Left renal cortex interstitium (tissue), 4 donors: ENCODE data around the gene ZNF292. TPM values are rescaled to one million over a fixed set of nuclear protein-coding genes. Genes with fewer than 3 reads are reported as not detected.
"Not testable (repeated sequence)": the region's sequence is repeated elsewhere in the genome, so short reads cannot be mapped to it uniquely, and the experiment has no call there.

Experiments
- DNase-seq, 4 donors: peaks; one replicate each; pipeline ENCODE4 v3.0.0-alpha.2; 2013; ENCODE audit warnings: low read depth in 4 of 4, low spot score in 2 of 4, missing footprints in 1 of 4
- polyA plus RNA-seq, 4 donors: library from polyadenylated mRNA; unstranded; fragments of 120-200 nt; gene quantifications; one replicate each; pipeline ENCODE4 v1.2.1, GENCODE V29; 2013; ENCODE audit not compliant: insufficient read length in 4 of 4

ZNF292 gene
- polyA plus RNA-seq, 4 donors: 31.6 to 46.1 (median 39.4) TPM

DNA sequence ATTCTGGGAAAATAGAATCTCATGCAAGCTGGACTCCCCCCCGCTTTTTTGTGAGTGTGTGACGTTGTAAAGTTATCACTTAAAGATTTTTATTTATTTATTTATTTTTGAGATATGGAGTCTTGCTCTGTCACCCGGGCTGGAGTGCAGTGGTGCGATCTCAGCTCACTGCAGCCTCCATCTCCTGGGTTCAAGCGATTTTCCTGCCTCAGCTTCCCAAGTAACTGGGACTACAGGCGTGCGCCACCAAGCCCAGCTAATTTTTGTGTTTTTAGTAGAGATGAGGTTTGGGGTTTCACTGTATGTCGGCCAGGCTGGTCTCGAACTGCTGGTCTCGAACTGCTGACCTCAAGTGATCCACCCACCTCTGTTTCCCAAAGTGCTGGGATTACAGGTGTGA is 2.2 kb downstream of the ZNF292 start:
- DNase-seq: not testable (repeated sequence)

DNA sequence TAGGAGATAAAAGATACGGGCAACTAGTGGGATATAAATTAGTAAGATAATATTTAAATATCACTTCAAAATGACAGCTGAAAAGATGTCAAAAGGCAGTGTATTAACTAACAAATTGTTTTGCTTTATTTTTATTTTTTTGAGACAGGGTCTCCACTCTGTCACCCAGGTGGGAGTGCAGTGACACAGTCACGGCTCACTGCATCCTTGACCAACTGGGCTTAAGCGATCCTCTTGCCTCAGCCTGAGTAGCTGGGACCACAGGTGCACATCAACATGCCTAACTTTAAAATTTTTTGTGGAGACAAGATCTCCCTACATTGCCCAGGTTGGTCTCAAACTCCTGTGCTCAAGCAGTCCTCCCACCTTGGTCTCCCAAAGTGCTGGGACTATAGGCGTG is 5.9 kb downstream of the ZNF292 start:
- DNase-seq: no peak

DNA sequence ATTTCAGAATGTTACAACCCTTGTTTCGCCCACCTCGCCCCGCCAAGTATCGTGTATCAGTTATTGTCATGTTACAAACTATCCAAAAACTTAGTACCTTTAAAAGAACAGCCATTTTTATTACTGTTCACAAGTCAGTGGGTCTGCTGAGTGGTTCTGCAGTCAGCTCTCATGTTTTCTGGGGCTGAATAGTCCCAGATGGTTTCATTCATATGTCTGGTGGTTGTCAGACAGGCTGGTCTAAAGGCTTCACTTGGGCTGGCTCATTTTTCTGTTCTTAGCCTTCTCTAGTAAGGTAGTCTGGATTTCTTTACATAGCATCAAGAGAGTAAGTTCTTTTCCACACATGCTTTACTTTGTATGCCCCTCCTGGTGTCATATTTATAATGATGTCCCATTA is 8.6 kb downstream of the ZNF292 start:
- no peak for DNase-seq

DNA sequence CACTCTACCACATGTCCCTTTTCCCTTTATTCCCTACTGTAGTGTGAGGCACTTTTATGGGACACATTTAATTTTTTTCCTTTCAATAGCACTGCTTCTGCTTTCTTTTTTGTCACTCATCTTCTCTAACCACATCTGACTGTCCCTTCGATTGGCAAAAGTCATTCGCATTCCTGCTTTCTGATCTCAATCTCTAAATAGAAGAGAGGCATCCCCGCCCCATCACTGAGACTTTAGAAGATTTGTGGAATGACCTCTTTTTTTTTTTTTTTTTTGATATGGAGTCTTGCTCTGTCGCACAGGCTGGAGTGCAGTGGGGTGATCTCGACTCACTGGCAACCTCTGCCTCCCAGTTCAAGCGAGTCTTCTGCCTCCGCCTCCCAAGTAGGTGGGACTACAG is 9.1 kb downstream of the ZNF292 start:
- no peak for DNase-seq

DNA sequence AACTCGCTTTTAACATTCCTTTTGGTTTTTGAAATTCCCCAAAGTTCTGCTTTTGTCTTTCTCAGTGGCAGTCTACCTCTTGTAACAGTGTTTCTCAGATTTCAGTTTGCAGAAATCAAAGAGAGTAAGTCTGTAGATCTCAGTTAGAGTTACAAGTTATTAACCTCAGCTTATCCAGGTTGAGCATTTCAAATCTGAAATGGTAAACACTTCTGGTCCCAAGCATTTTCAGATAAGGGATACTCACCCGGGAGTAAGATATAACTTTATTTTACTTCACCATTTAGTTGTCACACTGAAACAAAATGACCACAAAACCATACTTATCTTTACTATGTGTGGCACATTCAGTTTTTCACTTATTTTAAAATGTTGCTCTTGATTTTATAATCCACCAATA is 9.8 kb downstream of the ZNF292 start:
- DNase-seq: no peak

DNA sequence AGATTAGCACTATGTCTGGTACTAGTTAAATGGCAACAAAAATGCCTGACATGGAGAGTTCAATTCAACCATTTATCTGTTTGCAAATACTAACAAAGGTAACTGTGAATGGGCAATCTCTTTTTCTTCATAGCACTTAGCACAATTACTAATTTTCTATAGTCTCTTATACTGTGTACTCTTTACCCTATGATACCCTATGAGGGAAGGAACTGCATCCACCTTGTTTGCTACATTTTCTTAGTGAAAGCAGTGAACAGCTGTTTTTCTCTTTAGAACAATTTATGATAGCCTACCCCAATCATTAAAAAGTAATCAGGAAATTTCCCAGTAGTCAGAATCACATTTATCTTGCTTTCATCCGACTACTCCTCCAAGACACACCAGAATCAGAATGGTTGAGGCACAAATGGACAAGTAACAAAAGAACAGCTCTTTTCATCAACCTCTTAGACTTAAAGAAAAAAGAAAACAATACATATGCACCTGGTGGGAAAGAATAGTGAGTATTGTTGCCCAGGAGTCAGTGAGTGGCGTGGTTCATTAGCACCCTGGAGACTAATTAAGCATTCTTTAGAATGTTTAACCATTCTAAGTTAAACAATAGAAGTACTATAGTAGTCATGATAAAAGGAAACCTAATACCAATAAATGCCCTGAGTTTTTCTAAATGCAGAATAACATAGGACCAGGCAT is 16.7 kb downstream of the ZNF292 start:
- no peak for DNase-seq

DNA sequence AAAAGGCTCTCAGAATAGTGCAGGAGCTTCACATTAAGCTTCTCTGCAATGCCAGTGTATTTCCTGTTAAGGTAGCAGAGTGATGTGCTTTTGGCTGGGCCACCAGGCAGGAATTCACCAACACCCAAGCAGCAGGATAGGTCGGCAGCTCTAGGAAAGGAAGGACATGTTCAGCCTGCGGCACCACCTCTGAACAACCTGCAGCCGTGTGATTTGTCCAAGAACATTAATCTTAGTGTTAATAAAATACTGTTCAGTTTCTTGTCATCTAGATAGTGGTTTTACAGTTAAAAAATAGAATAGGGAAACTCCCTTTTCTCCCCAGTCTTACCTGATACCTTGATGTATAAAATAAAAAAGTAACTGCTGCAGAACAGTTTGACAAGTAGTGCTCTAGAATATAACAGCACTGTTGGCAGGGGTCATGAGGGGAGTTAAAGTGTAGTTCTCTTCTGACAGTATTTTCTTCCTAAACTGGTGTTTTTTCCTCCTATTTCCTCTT is 18.8 kb downstream of the ZNF292 start:
- DNase-seq: no peak

DNA sequence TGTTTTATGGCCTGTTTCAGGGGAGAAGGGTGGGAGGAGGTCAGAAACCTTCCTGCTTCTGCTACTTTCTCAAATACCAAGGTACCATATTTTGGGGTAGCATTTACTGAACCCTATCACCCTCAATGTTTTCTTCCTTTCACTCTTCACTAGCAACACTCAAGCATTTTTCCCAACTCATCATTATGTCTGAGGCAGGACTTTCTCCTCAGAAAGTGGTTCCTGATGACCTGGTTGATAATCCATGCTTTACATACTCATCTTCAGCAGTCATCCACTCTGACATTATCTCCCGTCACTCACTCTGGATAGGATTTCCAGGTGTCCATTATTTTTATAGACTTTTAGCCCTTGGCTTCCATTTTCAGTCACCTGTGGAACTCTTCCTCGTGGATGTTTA is 21.1 kb downstream of the ZNF292 start:
- DNase-seq: no peak

DNA sequence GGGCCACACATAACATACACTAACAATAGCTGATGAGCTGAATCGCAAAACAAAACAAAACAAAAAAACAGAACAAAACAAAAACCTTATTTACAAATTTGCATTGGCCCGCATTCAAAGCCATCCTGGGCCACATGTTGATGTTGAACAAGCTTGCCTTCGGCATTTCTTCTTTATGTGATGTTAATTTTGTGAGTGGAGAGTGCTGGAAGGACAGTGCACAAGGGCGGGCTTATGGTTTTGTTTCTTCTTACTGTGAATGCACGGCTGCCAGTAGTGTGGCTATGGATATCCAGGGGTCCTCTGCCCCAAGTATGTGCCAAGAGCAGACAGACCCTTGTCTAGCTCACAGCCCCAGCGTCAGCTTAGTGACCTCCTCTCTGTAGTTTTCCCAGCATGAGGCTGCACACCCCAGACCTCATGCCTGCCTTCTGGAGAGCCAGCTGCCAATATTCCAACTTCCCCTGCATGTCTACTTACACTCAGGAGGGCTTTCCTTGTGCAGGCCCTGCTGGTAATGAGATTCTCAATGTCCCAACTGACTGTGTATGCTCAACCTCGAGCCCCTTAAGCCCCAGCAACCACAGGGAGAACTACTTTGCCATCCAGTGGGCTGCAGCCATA is 24.9 kb downstream of the ZNF292 start:
- DNase-seq: no peak

DNA sequence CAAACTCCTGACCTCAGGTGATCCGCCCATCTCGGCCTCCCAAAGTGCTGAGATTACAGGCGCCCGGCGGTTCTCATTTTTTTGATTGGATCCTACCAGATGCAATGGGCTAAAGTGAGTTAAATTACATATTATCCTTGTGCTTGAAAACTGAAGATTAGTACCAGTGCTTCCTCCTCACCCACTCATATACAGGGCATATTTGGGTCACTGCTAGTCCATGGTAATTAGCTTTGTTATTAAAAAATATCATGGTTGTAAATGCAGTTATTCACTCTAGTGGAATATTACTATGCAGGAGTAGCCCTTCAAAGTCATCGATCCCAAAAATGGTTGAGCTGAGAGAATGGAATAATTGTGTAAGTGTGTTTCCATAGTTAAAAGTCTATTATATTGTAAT is 26.5 kb downstream of the ZNF292 start:
- DNase-seq: no peak

DNA sequence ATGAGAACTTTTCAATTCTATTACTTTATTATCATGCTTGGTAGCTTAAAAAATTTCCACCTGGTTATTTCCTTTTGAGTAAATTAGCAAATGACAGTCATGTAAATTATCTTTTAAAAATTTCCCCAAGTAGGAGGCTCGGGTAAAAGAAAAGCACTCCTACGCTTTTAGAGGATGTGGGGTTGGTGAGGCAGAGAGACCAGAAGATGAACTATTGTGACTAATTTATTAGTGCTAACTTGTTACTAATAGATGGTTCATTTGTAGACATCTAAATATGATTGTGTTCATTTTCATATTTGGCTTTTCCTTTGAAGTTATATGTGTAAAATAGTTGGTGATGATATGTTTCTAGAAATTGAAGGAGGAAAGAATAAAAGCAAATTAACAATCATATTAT is 27.0 kb downstream of the ZNF292 start:
- DNase-seq: no peak

DNA sequence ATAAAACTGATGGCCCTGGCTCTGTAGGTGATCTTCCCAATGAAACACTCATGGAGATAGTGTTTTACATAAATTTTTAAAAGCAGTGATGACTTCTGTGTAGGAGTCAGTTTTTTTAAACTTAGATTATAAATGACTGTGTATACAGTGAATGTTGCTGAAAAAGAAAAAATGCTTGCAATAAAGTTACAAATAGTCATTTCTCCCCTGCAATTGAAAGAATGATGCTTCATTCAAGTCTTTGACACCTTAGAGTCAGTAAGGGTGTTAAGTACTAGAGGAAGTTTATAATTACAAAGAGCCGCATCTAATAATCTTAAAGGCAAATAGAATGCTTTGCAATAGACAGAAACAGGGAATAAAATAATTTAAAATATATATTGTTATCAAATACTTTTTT is 27.6 kb downstream of the ZNF292 start:
- DNase-seq: no peak

DNA sequence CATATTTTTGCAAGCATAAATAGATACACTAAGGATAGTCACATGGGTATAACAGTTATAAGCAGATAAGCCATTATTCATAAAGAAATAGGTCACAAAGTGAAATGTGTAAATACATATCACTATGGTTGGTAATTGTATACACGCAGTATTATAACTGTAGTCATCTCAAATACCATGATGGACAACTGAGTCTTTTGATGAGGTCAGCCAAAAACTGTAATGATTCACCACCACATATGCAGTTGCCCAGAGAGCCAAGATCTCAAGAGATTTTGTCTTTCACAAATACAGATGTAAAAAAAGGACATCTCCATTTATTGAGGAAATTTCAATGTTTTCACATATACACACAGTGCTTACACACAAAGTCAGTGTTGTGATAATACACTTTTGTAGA is 28.3 kb downstream of the ZNF292 start:
- no peak for DNase-seq

DNA sequence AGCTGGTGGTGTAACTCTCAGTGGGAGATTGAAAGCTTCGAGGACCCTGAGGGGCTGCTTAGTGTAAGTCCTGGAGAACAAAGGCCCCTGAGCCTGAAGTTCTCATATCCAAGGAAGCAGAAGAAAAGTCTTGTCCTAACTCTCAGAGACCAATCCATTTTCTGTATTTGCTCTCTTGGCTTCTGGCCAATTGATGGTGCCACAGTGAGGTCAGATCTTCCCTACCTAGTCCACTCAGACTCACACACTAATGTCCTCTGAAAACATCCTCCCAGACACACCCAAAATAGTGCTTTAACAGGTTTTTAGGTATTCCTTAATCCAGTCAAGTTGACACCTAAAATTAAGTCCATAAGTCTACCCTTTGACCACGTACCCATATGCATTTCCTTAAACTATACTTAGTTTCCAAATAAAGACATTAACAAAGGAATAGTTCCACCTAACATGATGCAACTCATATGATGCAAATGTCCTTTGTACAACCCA is 29.4 kb downstream of the ZNF292 start:
- no peak for DNase-seq

DNA sequence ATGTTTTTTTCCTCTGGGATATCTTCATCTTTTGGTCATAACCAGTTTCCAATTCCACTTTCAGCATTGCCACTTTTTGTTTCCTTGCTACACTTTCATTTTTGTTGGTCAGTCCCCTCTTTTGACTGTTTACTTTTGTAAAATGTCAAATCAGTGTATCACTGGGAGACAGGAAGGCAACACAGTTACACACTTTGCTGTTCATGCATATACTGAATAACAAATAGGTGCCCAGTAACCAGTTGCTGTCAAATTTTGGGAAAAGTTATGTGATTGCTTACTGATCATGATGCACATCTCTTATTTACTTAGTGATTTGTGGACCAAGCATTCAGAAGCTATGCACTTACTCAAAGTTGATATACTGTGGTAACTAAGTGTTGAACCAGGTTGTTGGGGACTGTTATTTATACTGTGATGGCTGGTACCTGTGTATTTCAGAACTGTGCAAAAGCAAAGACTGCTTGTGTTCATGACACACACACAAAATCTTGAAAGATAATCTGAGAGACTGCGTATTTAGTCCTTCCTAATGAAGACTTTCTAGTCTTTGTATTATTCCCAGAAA is 41.0 kb downstream of the ZNF292 start:
- DNase-seq: no peak

DNA sequence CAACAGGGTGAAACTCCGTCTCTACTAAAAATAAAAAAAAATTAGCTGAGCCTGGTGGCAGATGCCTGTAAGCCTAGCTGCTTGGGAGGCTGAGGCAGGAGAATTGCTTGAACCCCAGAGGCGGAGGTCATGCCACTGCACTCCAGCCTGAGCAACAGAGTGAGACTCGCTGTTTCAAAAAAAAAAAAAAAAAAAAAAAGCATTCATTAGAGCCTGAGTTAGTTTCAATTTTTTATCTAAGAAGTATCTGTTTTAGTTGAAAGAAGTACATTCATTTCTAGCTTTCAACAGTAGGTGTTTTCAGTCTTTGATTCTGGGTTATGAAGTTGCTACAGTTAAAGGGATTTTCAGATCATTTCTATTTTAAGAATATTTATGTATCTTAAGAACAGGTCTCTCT is 42.2 kb downstream of the ZNF292 start:
- no peak for DNase-seq

DNA sequence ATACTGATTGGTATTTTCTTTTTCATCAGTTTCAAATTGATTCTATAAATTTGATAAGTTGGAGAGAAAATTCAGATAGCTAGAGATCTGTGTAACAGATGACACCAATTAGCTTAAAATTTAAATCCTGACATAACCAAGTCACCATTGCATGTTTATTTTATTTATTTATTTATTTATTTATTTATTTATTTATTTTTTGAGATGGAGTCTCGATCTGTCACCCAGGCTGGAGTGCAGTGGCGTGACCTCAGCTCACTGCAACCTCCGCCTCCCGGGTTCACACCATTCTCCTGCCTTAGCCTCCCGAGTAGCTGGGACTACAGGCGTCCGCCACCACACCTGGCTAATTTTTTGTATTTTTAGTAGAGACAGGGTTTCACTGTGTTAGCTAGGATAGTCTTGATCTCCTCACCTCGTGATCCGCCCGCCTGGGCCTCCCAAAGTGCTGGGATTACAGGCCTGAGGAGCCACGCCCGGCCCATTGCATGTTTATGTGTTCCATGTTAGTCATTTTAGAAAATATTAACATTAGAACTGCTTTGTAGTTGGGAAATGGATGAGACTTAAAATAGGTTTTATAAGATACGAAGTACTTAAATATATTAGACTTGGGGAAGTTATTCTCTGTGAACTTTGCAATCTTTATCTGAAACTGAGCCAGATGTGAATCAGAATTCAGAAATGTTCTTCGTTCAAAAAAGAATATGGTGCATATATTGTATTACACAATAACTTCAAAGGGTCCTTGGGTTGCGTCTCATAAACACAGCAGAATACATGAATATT is 42.9 kb downstream of the ZNF292 start:
- DNase-seq: not testable (repeated sequence)

DNA sequence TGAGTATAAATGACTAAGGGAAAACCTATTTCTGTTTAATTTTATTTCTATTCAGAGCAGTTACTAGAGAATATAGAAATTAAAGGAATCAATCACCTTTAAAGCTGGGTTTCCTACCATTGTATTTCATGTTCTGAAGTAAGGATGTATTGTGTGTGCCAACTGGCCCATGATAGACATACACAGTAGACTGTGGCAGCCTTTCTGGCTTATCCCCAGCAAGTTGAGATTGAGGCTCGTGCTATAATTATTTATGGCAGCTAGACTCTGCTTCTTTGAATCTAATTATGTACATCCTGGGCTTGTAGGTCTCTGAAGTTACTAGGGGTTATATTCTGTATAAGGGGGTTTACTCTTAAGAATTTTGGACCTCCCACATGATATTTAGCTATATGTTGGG is 44.4 kb downstream of the ZNF292 start:
- no peak for DNase-seq

DNA sequence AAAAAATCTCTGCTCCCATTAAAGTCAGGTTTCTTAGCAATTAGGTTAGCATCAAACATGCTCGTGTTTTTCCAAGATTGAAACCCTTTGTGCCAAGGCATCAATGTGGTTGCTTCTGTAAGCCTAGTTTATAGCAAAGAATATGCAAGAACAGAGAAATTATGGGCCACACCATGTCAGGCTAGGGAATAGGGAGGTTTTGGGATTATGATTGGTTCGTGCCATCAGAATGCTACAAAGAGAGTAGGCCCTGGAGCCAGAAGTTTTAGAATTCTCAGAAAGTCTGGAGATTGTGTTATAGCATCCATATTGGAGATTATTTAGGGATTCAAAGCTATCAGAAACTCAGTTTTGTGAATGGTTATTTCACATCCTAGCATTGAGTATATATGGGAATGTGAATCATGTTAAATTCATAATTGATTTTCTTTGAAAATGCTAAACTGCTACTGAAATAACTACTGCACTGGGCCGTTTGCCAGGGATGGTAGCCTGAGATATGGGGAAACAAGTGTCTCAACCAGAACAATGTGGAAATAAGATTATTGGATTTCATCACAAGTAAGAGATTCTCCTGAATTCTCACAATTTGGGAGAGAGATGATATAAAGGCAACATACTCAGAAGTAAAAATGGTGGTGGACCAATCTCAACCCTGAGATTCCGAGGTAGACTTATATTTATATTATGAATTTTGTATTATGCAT is 45.3 kb downstream of the ZNF292 start:
- DNase-seq: no peak

DNA sequence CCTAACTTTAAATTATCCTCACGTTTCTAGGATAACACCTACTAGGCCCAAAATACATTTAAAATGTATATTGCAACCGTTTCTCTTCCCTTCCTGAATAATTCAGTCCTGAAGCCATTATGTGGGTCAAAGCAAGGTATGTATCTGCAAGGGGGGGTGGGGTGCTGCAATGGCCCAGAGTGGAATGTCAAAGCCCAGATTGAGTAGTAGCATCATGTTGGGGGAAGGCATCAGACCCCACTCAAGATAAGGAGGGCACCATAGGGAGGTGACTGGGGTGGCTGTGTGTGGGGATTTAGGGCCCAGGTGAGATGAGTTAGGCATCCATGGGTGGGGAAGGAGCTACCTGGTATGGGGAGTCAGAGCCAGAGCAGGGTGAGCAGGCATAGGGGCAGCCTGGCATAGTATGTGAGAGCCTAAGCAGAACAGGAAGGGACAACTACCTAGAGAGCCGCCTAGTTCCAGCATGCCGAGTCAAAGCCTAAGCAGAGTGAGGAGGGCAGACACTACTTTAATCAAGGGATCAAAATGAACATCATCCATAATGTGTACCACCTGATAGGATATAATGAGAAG is 48.2 kb downstream of the ZNF292 start:
- DNase-seq: no peak
